Activated CD8-positive, alpha-beta memory T cell treated with anti-CD3 and anti-CD28 coated beads, Interleukin-2, amount 10 ng/mL, durations not matched to agents 7 days and 5 days (primary cell): ENCODE data around the gene LRRC17. TPM values are rescaled to one million over a fixed set of nuclear protein-coding genes. Genes with fewer than 3 reads are reported as not detected.
"Not testable (repeated sequence)": the region's sequence is repeated elsewhere in the genome, so short reads cannot be mapped to it uniquely, and the experiment has no call there.

ENCODE experiments used
- ATAC-seq: fragments of 150-1000 bp; cut with Tn5 transposase; one replicate; pipeline ENCODE4 v1.10.0; 2021; ENCODE audit warnings: moderate library complexity
- CTCF ChIA-PET: fragments of 350-600 bp; sonication (Branson Sonifier 250); formaldehyde crosslinking; loops from one replicate; lab custom pipeline; 2021; ENCODE audit warnings: antibody characterized with exemption; lab: Charles Lee
- DNase-seq: peaks from one replicate; pipeline ENCODE4 v3.0.0-alpha.2; 2020
- H3K27ac Mint-ChIP-seq: one replicate; pipeline ENCODE4 v1.8.0; 2021; ENCODE audit warnings: mild to moderate bottlenecking, mixed read lengths
- H3K27me3 Mint-ChIP-seq: one replicate; pipeline ENCODE4 v1.8.0; 2021; ENCODE audit warnings: mixed read lengths
- H3K36me3 Mint-ChIP-seq: one replicate; pipeline ENCODE4 v1.8.0; 2021; ENCODE audit warnings: mild to moderate bottlenecking, mixed read lengths
- H3K4me1 Mint-ChIP-seq: one replicate; pipeline ENCODE4 v1.8.0; 2021; ENCODE audit warnings: mixed read lengths
- H3K4me3 Mint-ChIP-seq: one replicate; pipeline ENCODE4 v1.8.0; 2021; ENCODE audit warnings: mild to moderate bottlenecking, moderate library complexity, mixed read lengths
- H3K9me3 Mint-ChIP-seq: one replicate; pipeline ENCODE4 v1.8.0; 2022; ENCODE audit warnings: low read depth, mixed read lengths
- total RNA-seq, 2 experiments: library from RNA; stranded (reverse); gene quantifications; one replicate each; pipeline ENCODE4 v1.2.3, GENCODE V29; 2021

LRRC17 gene
- total RNA-seq, 2 experiments from 2014 or later, result not detected

- Mint-ChIP-seq H3K4me1 (peaks cover 5% of the 10 kb centered on the region), H3K36me3 (no peaks in the 10 kb centered on the region), H3K27ac (no peak overlapping the region), H3K9me3 (no peaks in the 10 kb centered on the region), H3K27me3 (peaks cover 4% of the 10 kb centered on the region), H3K4me3 (no peak overlapping the region)
- no peak for ATAC-seq
- DNase-seq, result no peak
- CTCF ChIA-PET, result no interaction called here
These were observed 25.9 kb downstream of the LRRC17 start for GRCh38 chr7:102938679-102939078.

- H3K4me3 Mint-ChIP-seq, result no peak overlapping the region
- DNase-seq, result no peak
- H3K36me3 Mint-ChIP-seq, result no peaks in the 10 kb centered on the region
- H3K27me3 Mint-ChIP-seq, result peaks cover 13% of the 10 kb centered on the region
- ATAC-seq, result no peak
- CTCF ChIA-PET, result no interaction called here
- H3K4me1 Mint-ChIP-seq, result peaks cover 5% of the 10 kb centered on the region
- no peak overlapping the region for H3K27ac Mint-ChIP-seq
- no peaks in the 10 kb centered on the region for H3K9me3 Mint-ChIP-seq
These were observed 29.5 kb downstream of the LRRC17 start for GRCh38 chr7:102942181-102942866.

DNA sequence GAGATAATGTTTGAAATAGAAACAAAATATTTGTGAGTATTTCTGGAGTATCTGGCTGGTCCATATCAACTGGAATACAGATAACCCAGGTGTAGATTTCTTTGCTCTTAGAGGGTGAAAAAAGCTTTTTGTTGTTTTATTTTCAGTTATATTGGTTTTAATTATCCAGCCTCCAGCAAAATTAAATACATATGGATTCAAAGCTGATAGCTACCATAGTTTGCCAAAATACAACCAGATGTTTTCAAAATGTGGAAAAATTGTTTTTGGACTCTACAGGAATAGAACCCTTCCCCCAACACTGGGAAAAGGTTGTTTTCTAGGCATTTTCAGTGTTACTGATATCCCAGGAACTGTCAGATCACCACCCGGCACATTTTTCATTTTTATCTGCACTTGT lies 30.1 kb downstream of the LRRC17 start:
- ATAC-seq (no peak), DNase-seq (no peak)
- Mint-ChIP-seq H3K36me3 (no peaks in the 10 kb centered on the region), H3K4me1 (peaks cover 5% of the 10 kb centered on the region), H3K27me3 (peaks cover 13% of the 10 kb centered on the region), H3K27ac (no peak overlapping the region), H3K9me3 (no peaks in the 10 kb centered on the region), H3K4me3 (no peak overlapping the region)
- CTCF ChIA-PET, result no interaction called here

DNA sequence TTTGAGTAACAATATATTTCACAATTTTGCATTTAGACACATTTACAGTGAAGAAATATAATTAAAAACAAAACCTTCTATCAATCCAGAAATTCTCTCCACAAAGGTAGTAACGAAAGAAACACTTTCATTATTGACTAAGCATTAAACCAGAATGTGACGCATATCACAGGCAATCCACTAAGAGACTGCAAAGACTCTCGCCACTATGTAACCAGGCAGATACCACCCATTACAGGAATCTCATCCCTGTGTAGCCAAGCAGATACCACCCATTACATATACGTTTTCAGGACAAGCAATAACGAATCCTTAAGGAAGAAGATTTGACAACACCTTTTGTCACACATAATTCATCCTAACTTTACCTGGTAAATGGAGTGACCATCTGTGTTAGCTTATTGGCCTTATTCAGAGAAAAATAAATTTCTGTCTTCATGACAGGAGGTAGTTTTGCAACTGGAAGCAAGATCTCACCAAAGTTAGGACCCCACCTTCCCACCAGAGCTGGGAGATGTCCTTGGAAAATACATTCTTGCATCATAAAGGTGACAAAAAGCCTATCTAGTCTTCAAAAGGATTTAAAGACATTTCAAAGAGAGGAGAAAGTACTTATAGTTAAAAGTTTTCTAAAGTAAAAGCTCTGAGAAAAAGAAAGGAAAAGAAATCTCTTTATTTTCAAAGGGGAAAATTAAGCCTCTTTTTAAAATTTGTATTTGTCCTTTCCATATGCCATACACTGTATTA lies 30.8 kb downstream of the LRRC17 start:
- no peak for DNase-seq
- Mint-ChIP-seq H3K4me3 (no peak overlapping the region), H3K4me1 (peaks cover 5% of the 10 kb centered on the region), H3K27me3 (peaks cover 13% of the 10 kb centered on the region), H3K36me3 (no peaks in the 10 kb centered on the region), H3K27ac (no peak overlapping the region), H3K9me3 (no peaks in the 10 kb centered on the region)
- CTCF ChIA-PET, result no interaction called here
- ATAC-seq, result peak; percentile 47

- H3K27me3 Mint-ChIP-seq, result peaks cover 13% of the 10 kb centered on the region
- no peak overlapping the region for H3K4me3 Mint-ChIP-seq
- no peak for ATAC-seq
- peaks cover 5% of the 10 kb centered on the region for H3K4me1 Mint-ChIP-seq
- CTCF ChIA-PET, result interaction anchor here (1.2 kb wide), 1 partner anchor 131 kb away, joined by 3 read pairs; the partner anchor contains the start of genes ARMC10 and FBXL13
- DNase-seq, result no peak
- H3K9me3 Mint-ChIP-seq, result no peaks in the 10 kb centered on the region
- no peak overlapping the region for H3K27ac Mint-ChIP-seq
- H3K36me3 Mint-ChIP-seq, result no peaks in the 10 kb centered on the region
These were observed 31.4 kb downstream of the LRRC17 start for GRCh38 chr7:102944241-102944640.

DNA sequence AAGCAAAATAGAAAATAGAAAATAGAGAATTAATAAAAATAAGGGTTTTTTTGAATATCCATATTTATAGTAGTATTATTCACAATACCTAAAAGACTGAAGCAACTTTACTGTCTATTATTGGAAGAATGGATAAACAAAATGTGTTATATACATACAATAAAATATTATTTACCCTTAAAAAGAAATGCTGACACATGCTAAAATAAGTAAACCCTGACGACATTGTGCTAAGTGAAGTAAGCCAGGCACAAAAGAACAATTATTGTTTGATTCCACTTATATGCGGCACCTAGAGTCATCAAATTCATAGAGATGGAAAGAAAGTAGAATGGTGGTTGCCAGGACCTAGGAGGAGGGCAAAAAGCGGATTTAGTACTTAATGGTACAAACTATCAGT lies 39.0 kb downstream of the LRRC17 start:
- Mint-ChIP-seq H3K4me1 (peaks cover 7% of the 10 kb centered on the region), H3K27ac (no peak overlapping the region), H3K9me3 (peaks cover 7% of the 10 kb centered on the region), H3K36me3 (peaks cover 3% of the 10 kb centered on the region), H3K27me3 (peaks cover 10% of the 10 kb centered on the region), H3K4me3 (no peak overlapping the region)
- ATAC-seq, result no peak
- no peak for DNase-seq
- CTCF ChIA-PET, result no interaction called here

- no peak overlapping the region for H3K4me3 Mint-ChIP-seq
- H3K4me1 Mint-ChIP-seq, result peaks cover 7% of the 10 kb centered on the region
- H3K36me3 Mint-ChIP-seq, result peaks cover 3% of the 10 kb centered on the region
- H3K9me3 Mint-ChIP-seq, result peaks cover 7% of the 10 kb centered on the region
- DNase-seq, result no peak
- peaks cover 12% of the 10 kb centered on the region for H3K27me3 Mint-ChIP-seq
- CTCF ChIA-PET, result no interaction called here
- H3K27ac Mint-ChIP-seq, result no peak overlapping the region
- ATAC-seq, result no peak
These were observed 40.6 kb downstream of the LRRC17 start for GRCh38 chr7:102953406-102953805.

- peaks cover 12% of the 10 kb centered on the region for H3K27me3 Mint-ChIP-seq
- DNase-seq, CTCF ChIA-PET, H3K27ac Mint-ChIP-seq, H3K4me1 Mint-ChIP-seq, H3K4me3 Mint-ChIP-seq, H3K9me3 Mint-ChIP-seq, H3K36me3 Mint-ChIP-seq, ATAC-seq: not testable (repeated sequence)
These were observed 41.6 kb downstream of the LRRC17 start for GRCh38 chr7:102954359-102954758.

DNA sequence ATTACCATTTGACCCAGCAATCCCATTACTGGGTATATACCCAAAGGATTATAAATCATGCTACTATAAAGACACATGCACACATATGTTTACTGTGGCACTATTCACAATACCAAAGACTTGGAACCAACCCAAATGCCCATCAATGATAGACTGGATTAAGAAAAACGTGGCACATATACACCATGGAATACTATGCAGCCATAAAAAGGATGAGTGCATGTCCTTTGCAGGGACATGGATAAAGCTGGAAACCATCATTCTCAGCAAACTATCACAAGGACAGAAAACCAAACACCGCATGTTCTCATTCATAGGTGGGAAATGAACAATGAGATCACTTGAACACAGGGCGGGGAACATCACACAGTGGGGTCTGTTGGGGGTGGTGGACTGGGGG lies 45.2 kb downstream of the LRRC17 start:
- peaks cover 12% of the 10 kb centered on the region for H3K27me3 Mint-ChIP-seq
- not testable (repeated sequence) for H3K27ac Mint-ChIP-seq

GRCh38 chr7:102961993-102962392 lies 49.2 kb downstream of the LRRC17 start:
- DNase-seq, H3K4me1 Mint-ChIP-seq, H3K27ac Mint-ChIP-seq, H3K36me3 Mint-ChIP-seq, ATAC-seq, H3K27me3 Mint-ChIP-seq, H3K4me3 Mint-ChIP-seq, H3K9me3 Mint-ChIP-seq, CTCF ChIA-PET: not testable (repeated sequence)

More for the DNA sequence above, 45.2 kb downstream of the LRRC17 start:
- H3K36me3 Mint-ChIP-seq, DNase-seq, H3K4me3 Mint-ChIP-seq, ATAC-seq, H3K4me1 Mint-ChIP-seq, CTCF ChIA-PET, H3K9me3 Mint-ChIP-seq: not testable (repeated sequence)

GRCh38 chr7:102966465-102966864 lies 53.7 kb downstream of the LRRC17 start:
- Mint-ChIP-seq H3K9me3 (no peaks in the 10 kb centered on the region), H3K4me3 (no peak overlapping the region), H3K4me1 (no peaks in the 10 kb centered on the region), H3K27ac (no peak overlapping the region), H3K36me3 (no peaks in the 10 kb centered on the region), H3K27me3 (no peaks in the 10 kb centered on the region)
- CTCF ChIA-PET, result no interaction called here
- no peak for DNase-seq
- ATAC-seq, result no peak

GRCh38 chr7:102967798-102968197 lies 55.0 kb downstream of the LRRC17 start:
- no peaks in the 10 kb centered on the region for H3K27me3 Mint-ChIP-seq
- DNase-seq (no peak), ATAC-seq (no peak)
- no peak overlapping the region for H3K4me3 Mint-ChIP-seq
- H3K9me3 Mint-ChIP-seq, result no peaks in the 10 kb centered on the region
- no peaks in the 10 kb centered on the region for H3K4me1 Mint-ChIP-seq
- no peak overlapping the region for H3K27ac Mint-ChIP-seq
- H3K36me3 Mint-ChIP-seq, result no peaks in the 10 kb centered on the region
- CTCF ChIA-PET, result no interaction called here

- no peaks in the 10 kb centered on the region for H3K36me3 Mint-ChIP-seq
- no peaks in the 10 kb centered on the region for H3K9me3 Mint-ChIP-seq
- DNase-seq (no peak), ATAC-seq (no peak)
- no peak overlapping the region for H3K27ac Mint-ChIP-seq
- CTCF ChIA-PET, result no interaction called here
- peaks cover 2% of the 10 kb centered on the region for H3K27me3 Mint-ChIP-seq
- H3K4me3 Mint-ChIP-seq, result no peak overlapping the region
- H3K4me1 Mint-ChIP-seq, result no peaks in the 10 kb centered on the region
These were observed 60.4 kb downstream of the LRRC17 start for GRCh38 chr7:102973096-102973802.
